PC-9 (cell line): ENCODE measurements around the gene GRM1.

Experiments
- EZH2 ChIP-seq: fragments of 200-600 bp; sonication (generic); IDR thresholded peaks from 2 replicates; pipeline ENCODE4 v1.8.0; 2017; ENCODE audit warnings: antibody characterized with exemption, low read depth
- TF ChIP-seq, protein P1 (sequence below): fragments of 200-600 bp; sonication (generic); conservative IDR thresholded peaks from 2 replicates; pipeline ENCODE4 v1.6.1; 2017; ENCODE audit warnings: mixed run types, antibody characterized with exemption, mild to moderate bottlenecking, moderate library complexity

DNA sequence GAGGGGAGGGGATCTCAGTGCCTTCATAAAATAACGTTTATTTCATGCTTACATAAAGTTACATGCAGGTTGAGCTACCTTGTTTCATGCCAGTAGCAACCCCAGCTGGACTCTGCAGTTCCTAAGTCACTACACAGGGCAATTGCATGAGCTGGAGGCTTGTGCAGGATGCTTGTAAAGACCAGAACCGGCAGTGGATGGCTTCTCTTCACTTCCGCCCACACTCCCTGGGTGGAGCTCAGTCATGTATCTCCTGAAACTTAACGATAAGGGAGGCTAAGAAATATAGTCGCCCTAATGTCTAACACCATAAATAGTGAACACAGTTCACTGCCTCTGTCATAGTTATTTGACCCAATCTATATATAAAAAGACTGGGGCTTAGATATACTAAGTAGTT, 415.3 kb downstream of the GRM1 start:
- TF ChIP-seq, protein P1, sequence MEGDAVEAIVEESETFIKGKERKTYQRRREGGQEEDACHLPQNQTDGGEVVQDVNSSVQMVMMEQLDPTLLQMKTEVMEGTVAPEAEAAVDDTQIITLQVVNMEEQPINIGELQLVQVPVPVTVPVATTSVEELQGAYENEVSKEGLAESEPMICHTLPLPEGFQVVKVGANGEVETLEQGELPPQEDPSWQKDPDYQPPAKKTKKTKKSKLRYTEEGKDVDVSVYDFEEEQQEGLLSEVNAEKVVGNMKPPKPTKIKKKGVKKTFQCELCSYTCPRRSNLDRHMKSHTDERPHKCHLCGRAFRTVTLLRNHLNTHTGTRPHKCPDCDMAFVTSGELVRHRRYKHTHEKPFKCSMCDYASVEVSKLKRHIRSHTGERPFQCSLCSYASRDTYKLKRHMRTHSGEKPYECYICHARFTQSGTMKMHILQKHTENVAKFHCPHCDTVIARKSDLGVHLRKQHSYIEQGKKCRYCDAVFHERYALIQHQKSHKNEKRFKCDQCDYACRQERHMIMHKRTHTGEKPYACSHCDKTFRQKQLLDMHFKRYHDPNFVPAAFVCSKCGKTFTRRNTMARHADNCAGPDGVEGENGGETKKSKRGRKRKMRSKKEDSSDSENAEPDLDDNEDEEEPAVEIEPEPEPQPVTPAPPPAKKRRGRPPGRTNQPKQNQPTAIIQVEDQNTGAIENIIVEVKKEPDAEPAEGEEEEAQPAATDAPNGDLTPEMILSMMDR, result no peak
- no peak for TF ChIP-seq EZH2
